Activated CD4-positive, CD25-positive, alpha-beta regulatory T cell treated with anti-CD3 and anti-CD28 coated beads, Interleukin-2, amount 50 U/mL, for 16 hours (primary cell): ENCODE data around the gene SCYL1.

Experiments used
- DNase-seq: peaks from one replicate; pipeline ENCODE4 v3.0.0-alpha.2; 2020; ENCODE audit warnings: low read depth, low spot score

SCYL1 gene

DNA sequence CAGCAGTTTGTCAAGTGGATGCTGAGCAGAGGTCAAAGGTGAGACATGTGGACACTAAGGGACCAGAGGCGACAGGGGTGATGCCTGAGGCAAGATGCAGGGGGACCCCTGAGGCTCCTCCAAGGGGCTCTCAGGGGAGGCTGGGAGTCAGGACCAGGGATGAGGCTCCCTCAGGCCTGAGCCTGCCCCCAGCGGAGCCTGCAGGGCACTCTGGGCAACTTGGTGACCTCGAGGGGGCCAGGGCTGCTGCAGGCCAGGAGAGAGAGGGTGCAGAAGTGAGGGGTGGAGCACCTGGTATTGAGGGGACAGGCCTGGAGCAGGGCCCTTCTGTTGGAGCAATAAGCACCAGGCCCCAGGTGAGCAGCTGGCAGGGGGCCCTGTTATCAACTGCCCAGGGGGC is 57.0 kb downstream of the SCYL1 start:
- DNase-seq = no peak

DNA sequence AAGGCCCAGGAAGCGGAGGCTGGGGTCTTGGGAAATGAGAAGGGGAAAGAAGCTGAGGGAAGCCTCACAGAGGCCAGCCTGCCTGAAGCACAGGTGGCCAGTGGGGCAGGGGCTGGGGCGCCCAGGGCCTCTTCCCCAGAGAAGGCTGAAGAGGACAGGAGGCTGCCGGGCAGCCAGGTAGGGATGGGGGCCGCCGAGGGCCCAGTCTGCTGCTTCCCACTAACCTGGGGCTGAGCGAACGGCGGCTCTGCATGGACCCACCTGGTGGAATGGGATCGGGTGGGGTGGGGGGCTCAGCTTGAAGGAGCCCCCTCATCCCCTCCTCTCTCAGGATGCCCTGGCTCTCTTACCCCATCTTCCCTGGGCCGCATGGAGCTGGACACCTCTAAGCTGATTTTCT is 58.7 kb downstream of the SCYL1 start:
- DNase-seq = no peak

DNA sequence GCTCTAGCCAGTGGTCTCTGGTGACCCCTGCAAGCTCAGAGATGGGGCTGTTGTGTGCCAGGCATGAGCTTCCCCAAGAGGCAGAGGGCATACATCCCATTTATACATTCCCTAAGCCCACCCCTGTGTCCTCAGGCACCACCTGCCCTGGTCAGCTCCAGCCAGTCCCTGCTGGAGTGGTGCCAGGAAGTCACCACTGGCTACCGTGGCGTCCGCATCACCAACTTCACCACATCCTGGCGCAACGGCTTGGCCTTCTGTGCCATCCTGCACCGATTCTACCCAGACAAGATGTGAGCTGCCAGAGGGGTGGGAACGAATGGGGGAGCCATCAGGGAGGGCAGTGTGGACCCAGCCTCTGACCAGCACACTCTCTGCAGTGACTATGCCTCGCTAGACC is 59.2 kb downstream of the SCYL1 start:
- DNase-seq = no peak

DNA sequence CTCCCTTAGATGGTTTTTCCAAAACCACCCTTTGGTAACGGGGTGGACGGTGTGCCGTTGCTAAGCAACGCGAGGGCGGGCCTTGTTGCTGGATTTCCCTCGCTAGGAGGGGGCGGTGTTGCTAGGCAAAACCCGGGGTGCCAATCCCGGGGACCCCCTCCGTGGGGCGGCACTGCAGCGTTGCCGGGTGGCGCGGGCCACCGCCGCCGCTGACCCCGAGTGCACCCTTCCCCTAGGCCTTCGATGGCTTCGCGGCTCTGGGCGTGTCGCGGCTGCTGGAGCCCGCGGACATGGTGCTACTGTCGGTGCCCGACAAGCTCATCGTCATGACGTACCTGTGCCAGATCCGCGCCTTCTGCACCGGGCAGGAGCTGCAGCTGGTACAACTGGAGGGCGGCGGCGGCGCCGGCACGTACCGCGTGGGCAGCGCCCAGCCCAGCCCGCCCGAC is 59.9 kb downstream of the SCYL1 start:
- DNase-seq = no peak

DNA sequence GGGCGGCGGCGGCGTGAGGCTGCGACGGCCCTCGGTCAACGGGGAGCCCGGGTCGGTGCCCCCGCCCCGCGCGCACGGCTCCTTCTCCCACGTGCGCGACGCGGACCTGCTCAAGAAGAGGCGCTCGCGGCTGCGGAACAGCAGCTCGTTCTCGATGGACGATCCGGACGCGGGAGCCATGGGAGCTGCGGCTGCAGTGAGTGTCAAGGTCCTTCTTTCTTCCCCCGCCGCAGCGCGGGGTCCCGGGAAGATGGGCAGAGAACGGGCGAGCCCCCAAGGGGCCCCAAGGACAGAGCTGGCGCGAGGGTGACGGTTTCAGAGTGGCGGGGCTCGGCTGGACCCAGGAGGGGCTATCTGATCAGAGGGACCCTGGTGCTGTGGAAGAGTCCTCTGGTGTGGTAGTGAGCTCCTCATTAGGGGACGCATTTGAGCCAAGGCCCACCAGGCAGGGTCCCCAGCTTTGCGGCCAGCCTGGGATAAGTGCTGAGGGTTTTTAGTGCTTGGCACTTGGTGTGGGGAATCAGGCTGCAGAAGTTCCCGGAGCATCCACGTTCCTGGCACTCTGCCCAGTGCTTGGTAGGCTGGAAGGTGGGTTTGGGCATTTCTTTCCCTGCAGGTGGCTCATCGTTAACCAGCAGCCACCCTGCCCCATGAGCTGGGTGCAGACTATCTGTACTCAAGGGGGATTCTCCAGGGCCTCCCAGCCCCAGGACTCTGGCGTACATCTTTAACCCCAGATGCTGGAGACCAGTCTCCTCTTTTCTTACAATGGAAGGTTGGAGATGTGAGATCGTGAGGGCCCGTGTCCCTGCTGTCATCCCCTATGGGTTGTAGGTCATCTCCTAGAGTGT is 60.7 kb downstream of the SCYL1 start:
- DNase-seq = no peak

DNA sequence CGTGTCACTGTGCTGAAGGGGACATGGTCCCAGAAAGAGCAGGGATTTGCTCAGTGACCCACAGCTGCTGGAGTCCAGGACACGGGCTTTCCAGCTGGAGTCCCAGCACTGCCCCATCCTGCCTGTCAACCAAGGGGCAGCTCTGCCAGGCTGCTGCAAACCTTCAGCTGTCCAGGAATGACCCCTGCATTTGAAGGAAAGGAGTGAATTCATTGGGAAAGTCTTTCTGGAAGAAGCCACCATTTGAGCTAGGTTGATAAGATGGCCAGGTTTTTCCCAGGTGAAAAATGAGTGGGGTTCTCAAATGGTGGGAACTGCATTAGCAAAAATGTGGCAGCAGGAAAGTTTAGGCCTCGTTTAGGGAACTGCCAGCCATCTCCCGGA is 61.4 kb downstream of the SCYL1 start:
- DNase-seq = no peak

DNA sequence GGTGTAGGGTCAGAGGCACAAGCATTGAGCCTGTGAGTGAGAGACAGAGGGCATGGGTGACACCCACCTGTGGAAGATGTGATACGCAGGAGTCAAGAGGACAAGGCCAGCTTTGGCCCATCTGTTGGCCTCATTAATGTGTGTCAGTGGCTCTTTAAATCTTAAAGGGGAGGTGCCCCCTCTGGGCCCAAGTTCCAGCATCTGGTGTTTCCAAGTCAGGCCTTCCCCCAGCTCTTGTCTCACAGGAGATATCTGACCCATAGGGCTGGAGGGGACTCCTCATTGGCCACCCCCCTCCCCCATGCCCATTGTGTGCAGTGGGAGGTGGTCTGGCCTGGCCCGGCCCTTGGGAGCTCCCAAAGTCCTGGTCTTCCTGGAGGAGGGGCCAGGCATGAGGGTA is 61.8 kb downstream of the SCYL1 start:
- no peak for DNase-seq
